CD4-positive, alpha-beta T cell treated with Interleukin-10 for 1 hour (primary cell): Measurements from ENCODE around the gene BCL10.

Experiments
- DNase-seq: peaks from one replicate; pipeline ENCODE4 v3.0.0-alpha.2; 2020

BCL10 gene

GRCh38 chr1:85297855-85298629, 21.6 kb upstream of the BCL10 start:
- DNase-seq, result peak; percentile 65

- DNase-seq, result no peak
Observed at GRCh38 chr1:85297538-85297854, 21.1 kb upstream of the BCL10 start.

- DNase-seq, result no peak
Observed at GRCh38 chr1:85296980-85297379, 20.5 kb upstream of the BCL10 start.

- DNase-seq, result no peak
Observed at GRCh38 chr1:85295654-85296053, 19.2 kb upstream of the BCL10 start.

DNA sequence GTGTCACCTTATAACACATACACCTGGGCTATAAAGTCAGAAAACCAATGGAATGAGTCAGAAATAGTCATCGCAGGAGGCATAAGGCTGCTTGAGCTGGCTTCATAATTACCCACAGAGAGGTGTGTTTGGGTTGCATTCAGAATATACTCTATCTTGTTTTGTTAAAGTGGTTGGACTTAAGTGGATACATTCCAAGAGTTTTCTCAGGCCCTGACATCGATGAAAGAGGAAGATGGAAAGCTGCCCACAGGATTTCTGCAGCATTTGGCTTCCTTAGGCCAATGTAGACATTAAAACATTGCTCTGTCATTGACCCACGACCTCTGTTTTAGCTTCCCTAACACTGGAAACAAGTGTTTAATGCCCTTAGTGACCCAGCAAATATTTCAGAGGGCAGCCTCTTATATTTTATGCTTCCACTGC, 18.6 kb upstream of the BCL10 start:
- no peak for DNase-seq

DNA sequence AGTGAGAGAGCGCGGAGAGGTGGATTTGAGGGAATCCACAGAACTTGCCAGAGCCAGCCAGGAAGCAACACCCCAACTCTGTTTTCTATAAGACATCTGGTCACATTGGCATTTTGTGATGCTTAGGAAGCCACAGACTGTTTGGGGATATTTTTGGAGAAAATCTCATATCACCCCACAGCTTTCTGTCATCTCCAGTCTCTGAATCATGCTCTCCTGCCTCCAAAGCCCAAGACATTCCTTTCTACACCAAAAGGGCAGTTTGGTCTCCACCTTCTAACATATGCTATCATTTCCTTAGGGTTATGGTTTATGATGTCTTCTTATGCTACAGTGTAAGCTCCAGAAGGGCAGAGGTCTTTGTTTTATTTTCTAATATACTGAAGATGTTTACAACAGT, 14.4 kb upstream of the BCL10 start:
- DNase-seq, result no peak

DNA sequence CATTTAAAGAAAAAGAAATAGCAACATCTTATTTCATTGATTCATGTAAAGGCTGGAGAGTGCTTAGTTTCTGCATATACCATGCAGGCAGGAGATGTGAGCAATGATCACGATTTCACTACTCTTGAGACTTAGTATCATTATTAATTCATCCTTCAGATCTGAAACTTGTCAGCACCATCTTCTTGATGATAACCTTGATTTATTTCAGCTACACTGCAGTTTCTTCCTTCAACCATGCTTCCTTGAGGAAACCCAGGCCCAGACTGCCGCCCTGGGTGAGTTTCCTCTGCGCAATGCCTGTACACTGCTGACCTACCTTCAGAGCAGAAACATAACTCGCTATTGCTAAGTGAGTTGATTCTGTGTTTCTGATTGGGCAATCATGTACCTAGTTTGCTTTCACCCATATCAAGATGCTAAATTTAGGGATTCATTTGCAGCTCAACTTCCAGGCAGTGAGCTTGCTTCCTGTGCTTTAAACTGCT, 13.5 kb upstream of the BCL10 start:
- no peak for DNase-seq

GRCh38 chr1:85289207-85289847, 12.9 kb upstream of the BCL10 start:
- DNase-seq, result no peak

- no peak for DNase-seq
Observed at GRCh38 chr1:85284202-85284601, 7.8 kb upstream of the BCL10 start.

GRCh38 chr1:85283475-85284199, 7.2 kb upstream of the BCL10 start:
- no peak for DNase-seq

- no peak for DNase-seq
Observed at GRCh38 chr1:85282424-85282823, 6.0 kb upstream of the BCL10 start.

DNA sequence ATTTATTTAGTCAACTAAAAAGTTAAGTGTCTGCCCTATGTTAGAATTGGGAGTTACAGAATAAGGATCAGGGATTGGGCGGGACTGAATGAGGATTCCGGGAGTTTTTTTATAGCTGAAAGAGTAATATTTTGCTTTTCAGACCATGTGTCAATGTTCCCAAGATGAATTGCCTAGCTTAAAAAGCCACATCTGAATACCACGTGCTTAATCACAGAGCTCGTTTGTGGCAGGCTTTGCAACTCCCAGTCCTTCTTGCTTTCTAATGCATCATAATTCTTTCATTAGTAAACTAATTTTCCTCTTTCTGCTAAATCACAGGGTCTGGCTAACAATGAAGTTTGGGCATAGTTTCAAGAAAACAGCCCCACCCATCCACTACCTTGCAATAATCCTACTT, 4.2 kb upstream of the BCL10 start:
- DNase-seq, result no peak

- DNase-seq, result no peak
Observed at GRCh38 chr1:85279458-85280080, 3.1 kb upstream of the BCL10 start.

DNA sequence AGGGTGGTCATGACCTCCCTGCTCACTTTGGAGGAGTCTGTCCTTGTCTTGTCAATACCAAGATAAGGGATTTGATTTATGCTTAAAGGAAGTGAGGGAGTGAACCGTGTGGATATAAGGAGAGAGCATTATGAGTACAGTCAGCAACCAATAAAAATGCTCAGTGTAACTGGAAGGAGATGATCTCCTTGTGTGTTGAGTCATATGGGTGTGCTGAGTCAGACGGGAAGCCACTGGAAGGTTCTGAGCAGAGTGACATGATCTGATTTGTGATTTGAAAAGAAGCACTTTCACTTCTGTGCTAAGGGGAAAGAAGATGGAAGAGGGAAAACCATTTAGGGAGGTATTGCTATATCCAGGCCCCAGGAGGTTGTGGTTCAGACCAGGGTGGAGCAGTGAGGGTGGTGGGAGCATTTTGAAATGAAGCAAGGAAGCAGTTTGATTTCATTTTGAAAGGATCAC, 2.5 kb upstream of the BCL10 start:
- peak; percentile 40 for DNase-seq

DNA sequence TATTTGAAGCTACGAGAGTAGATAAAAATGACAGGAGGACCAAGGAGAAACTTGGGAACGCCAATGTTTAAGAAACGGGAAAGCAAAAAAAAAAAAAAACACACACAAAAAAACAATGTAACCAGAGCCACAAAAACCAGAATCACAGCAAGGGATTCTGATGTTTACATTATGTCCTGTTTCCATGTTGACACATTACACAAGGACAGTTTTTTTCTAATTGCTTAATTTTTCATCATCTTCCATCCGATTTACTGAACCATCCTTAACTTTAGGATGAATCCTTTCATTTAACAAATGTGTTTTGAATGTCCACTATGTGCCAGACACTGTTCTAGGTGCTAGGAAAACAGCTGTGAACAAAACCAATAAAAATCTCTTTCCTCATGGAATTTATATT, 1.4 kb upstream of the BCL10 start:
- no peak for DNase-seq

DNA sequence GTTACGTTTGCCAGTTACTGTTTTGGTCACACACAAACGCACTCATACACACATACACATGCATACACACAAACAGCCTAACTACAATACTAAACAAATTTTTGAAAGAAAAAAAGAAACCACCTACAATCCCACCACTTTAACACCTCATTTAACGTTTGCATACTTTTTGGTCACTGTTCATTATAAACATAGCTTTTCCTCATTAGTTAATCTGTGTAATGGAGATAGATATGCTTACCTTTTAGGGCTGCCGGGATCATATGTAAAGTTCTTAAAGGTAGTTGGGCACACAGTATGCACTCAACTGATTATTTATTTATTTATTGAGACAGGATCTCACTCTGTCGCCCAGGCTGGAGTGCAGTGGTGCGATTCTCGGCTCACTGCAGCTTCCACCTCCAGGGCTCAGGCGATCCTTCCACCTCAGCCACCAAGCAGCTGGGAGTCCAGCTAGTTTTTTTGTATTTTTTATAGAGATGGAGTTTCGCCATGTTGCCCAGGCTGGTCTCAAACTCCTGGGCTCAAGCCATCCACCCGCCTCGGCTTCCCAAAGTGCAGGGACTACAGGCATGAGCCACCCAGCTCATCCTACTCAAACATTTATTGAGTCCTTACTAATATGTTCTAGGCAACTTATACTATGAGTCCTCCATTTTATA, 677 bp upstream of the BCL10 start:
- no peak for DNase-seq

DNA sequence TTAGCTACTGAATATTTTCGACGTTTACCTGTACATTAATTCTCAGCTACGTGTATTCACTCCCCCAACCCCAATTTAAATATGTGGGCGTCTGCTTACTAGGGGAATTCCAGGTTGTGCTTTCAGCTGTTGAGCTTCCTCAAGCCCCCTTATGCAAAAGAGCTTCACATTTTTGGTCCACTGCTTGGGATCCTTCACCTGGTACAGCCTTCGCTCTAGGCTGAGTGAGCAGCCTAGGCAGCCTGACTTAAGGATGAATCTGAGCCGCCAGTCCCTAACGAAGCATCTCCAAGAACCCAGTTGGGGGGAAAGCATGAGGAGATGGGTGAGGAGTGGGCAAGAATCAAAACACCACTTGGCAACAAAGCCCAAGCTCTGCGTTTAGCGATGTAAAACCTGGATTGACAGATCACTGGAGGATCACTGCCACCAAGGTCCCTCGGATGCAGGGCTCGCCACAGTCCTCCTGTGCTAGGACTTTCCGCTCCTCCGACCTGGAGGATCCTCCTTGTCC, 674 bp downstream of the BCL10 start:
- DNase-seq, result peak; percentile 60

- DNase-seq, result no peak
Observed at GRCh38 chr1:85274969-85275453, 1.4 kb downstream of the BCL10 start.

DNA sequence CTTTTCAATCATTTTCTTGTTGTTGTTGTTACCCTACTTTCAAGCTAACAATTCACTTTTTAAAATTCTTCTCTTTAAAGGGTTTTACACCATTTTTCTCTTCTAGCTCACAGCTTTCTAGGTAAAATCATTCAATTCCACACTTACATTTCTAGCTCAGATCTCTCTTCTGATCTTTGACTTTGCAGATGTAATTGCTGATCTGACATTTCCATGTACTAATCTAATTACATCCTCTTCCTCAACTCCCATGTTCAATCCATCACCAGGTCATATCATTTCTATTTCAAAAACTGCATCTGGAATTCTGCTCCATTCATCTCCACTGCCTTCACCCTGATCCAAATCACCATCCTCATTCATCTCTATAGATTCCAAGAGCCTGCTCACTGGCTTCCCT, 3.0 kb downstream of the BCL10 start:
- no peak for DNase-seq

GRCh38 chr1:85268801-85269585, 7.4 kb downstream of the BCL10 start:
- DNase-seq, result no peak

DNA sequence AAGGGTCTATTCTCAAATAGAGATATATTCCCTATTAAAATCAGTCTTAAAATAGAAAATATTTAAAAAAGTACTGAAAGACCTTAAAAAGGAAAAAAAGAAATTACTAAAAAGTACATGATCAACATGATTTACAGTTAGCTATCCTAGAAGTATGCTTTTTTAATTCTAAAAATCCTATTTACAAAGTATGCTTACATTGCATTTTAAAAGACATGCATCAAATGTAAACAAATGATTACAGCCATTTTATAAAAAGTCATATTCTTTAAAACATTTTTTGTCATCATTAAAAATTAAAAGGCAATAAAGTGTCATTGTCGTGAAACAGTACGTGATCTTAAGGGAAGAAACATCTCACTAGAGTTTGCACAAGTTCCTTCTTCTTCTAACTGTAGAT, 9.1 kb downstream of the BCL10 start:
- DNase-seq, result no peak

DNA sequence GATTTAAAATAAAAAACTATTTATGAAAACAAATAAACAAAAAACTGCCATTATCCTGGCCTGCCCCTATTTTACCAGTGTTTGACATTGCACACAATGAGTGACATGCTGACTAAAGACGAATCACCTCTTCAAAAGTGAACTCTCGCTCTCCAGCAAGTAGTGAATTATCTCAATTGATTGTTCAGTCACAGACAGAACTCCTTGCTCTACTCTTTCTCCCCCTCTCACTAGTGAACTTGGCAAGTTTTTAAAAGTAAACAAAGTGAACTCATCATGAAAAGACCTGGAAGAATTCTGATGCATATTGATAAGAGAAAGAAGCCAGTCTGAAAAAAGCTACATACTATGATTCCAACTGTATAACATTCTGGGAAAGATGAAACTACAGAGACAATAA, 12.3 kb downstream of the BCL10 start:
- no peak for DNase-seq
